ENCODE measurements around the gene S100A10.

S100A10 gene

DNA sequence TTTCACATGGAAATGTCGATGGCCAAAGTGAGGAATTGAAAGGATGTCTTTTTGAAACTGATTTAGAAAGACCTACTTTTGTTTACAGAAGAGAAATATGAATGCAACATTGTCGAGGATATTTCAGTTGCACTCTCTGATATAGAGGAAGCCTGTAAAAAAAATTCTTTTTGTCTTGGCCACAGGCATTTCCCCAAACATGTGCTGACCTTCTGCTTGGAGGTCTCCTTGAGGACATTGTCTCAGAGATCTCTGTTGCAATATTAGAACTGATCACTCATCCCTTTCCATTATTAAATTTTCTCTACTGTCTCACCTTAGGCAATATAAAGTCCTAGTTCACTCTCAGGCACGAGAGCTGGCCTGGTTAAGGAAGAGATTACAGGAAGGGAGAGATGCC lies 27.2 kb upstream of the S100A10 start:
- no peak overlapping the region for H3K9ac ChIP-seq
- TF ChIP-seq, protein P1, sequence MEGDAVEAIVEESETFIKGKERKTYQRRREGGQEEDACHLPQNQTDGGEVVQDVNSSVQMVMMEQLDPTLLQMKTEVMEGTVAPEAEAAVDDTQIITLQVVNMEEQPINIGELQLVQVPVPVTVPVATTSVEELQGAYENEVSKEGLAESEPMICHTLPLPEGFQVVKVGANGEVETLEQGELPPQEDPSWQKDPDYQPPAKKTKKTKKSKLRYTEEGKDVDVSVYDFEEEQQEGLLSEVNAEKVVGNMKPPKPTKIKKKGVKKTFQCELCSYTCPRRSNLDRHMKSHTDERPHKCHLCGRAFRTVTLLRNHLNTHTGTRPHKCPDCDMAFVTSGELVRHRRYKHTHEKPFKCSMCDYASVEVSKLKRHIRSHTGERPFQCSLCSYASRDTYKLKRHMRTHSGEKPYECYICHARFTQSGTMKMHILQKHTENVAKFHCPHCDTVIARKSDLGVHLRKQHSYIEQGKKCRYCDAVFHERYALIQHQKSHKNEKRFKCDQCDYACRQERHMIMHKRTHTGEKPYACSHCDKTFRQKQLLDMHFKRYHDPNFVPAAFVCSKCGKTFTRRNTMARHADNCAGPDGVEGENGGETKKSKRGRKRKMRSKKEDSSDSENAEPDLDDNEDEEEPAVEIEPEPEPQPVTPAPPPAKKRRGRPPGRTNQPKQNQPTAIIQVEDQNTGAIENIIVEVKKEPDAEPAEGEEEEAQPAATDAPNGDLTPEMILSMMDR (conservative IDR thresholded peaks at IDR 0.05; ENCODE audit: low read depth, low read length): no peak
- H3K79me2 ChIP-seq (ENCODE audit: insufficient read depth, low read depth): no peaks in the 10 kb centered on the region
- H3K4me1 ChIP-seq (ENCODE audit: low read depth, poor library complexity, severe bottlenecking): no peaks in the 10 kb centered on the region
- no peaks in the 10 kb centered on the region for H4K20me1 ChIP-seq (ENCODE audit: insufficient read depth)
- no peaks in the 10 kb centered on the region for H3K36me3 ChIP-seq (ENCODE audit: insufficient read depth)
- no peak overlapping the region for H2AFZ ChIP-seq (ENCODE audit: low read depth)
- H3K27ac ChIP-seq: no peak overlapping the region
- no peak overlapping the region for H3K4me3 ChIP-seq (IDR thresholded peaks at IDR 0.05; ENCODE audit: insufficient read depth, low read depth, low read length)
- H3K4me2 ChIP-seq: no peak overlapping the region
- H3K27me3 ChIP-seq (ENCODE audit: insufficient read depth, low read depth): no peaks in the 10 kb centered on the region

DNA sequence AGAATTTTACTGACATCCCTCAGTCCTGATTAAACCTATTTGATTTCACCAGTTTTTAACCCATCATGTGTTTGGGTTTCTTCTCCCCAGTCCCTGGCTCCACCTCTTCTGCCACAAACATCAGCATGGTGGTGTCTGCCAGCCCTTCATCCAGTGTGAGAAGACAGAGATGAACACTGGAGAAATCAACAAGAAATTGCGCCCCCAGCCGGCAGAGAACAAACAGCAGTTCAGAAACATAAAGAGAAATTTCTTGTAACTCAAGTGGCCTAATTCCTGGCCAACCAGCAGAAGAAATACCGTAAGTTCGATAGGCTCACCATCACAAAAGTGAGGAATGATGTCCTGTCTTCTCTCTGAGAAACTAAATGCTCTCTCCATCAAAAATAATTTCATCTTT lies 24.9 kb upstream of the S100A10 start:
- H3K4me1 ChIP-seq (ENCODE audit: low read depth, poor library complexity, severe bottlenecking): peaks cover 5% of the 10 kb centered on the region
- TF ChIP-seq, protein P1 (conservative IDR thresholded peaks at IDR 0.05; ENCODE audit: low read depth, low read length): peak; percentile 74
- H3K27me3 ChIP-seq (ENCODE audit: insufficient read depth, low read depth): no peaks in the 10 kb centered on the region
- H3K9ac ChIP-seq: no peak overlapping the region
- no peaks in the 10 kb centered on the region for H4K20me1 ChIP-seq (ENCODE audit: insufficient read depth)
- H3K4me2 ChIP-seq: no peak overlapping the region
- H3K79me2 ChIP-seq (ENCODE audit: insufficient read depth, low read depth): no peaks in the 10 kb centered on the region
- H3K27ac ChIP-seq: no peak overlapping the region
- no peak overlapping the region for H2AFZ ChIP-seq (ENCODE audit: low read depth)
- H3K36me3 ChIP-seq (ENCODE audit: insufficient read depth): no peaks in the 10 kb centered on the region
- H3K4me3 ChIP-seq (IDR thresholded peaks at IDR 0.05; ENCODE audit: insufficient read depth, low read depth, low read length): no peak overlapping the region

DNA sequence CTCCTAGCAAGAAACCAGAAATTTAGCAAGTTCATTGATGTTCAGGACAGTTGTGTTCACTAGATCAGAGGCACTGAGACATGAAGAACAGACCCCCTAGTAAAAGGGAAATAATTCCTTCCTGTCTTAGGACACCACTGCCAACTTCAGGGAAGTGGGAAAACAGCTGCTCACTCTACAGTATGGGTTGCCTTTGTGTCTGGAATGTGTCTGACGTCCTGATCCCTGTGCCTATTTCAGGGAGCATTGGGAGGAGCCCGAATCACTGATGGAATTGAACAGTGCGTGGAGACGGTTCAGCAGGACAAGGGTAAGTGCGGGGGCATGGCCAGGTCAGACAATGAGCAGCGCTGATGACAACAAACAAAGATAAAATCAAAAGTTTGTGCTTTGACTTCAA lies 22.1 kb upstream of the S100A10 start:
- Histone ChIP-seq H3K27me3 (ENCODE audit: insufficient read depth, low read depth) (no peaks in the 10 kb centered on the region), H3K4me1 (ENCODE audit: low read depth, poor library complexity, severe bottlenecking) (peaks cover 7% of the 10 kb centered on the region), H3K27ac (no peak overlapping the region), H3K4me2 (no peak overlapping the region), H2AFZ (ENCODE audit: low read depth) (no peak overlapping the region), H3K79me2 (ENCODE audit: insufficient read depth, low read depth) (no peaks in the 10 kb centered on the region), H4K20me1 (ENCODE audit: insufficient read depth) (no peaks in the 10 kb centered on the region), H3K4me3 (IDR thresholded peaks at IDR 0.05; ENCODE audit: insufficient read depth, low read depth, low read length) (no peak overlapping the region), H3K36me3 (ENCODE audit: insufficient read depth) (no peaks in the 10 kb centered on the region), H3K9ac (no peak overlapping the region)
- TF ChIP-seq, protein P1 (conservative IDR thresholded peaks at IDR 0.05; ENCODE audit: low read depth, low read length): no peak

DNA sequence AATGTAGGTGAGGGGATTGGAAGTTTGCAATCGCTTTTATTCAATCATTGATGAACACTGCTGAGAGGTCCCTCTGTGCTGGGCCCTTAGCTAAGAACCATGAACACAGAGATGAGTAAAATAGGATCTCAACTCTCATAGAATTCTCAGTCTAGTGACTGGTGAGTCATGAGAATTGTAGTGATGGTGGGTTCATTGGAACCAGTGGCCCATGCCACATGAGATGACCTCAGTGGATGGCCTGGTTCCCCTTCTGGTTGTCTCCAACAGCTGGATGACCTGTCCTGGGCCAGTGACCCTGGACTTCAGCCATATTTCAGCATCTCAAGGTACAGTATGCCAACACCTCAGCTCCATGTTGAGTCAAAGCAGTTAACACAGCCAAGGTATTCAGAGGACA lies 21.3 kb upstream of the S100A10 start:
- H3K9ac ChIP-seq: no peak overlapping the region
- H3K4me1 ChIP-seq (ENCODE audit: low read depth, poor library complexity, severe bottlenecking): peaks cover 7% of the 10 kb centered on the region
- H3K36me3 ChIP-seq (ENCODE audit: insufficient read depth): no peaks in the 10 kb centered on the region
- H2AFZ ChIP-seq (ENCODE audit: low read depth): no peak overlapping the region
- no peak overlapping the region for H3K4me2 ChIP-seq
- no peaks in the 10 kb centered on the region for H3K79me2 ChIP-seq (ENCODE audit: insufficient read depth, low read depth)
- H4K20me1 ChIP-seq (ENCODE audit: insufficient read depth): no peaks in the 10 kb centered on the region
- H3K4me3 ChIP-seq (IDR thresholded peaks at IDR 0.05; ENCODE audit: insufficient read depth, low read depth, low read length): no peak overlapping the region
- H3K27me3 ChIP-seq (ENCODE audit: insufficient read depth, low read depth): no peaks in the 10 kb centered on the region
- TF ChIP-seq, protein P1 (conservative IDR thresholded peaks at IDR 0.05; ENCODE audit: low read depth, low read length): no peak
- no peak overlapping the region for H3K27ac ChIP-seq

Measured in KMS-11 (cell line).